Peyer's patch (tissue), 4 donors: ENCODE data around the gene EFCAB8. TPM values are rescaled to one million over a fixed set of nuclear protein-coding genes. Genes with fewer than 3 reads are reported as not detected.
A peak's percentile ranks its signal among the peaks of the same experiment; 100 is the strongest.

ENCODE experiments used
- DNase-seq, 3 donors: peaks; one replicate each; pipeline ENCODE4 v3.0.0-alpha.2; 2017 to 2019
- H3K27ac ChIP-seq, 4 donors: fragments of 200-600 bp; sonication (generic); one replicate each; pipeline ENCODE4 v1.5.1; 2016 to 2019
- H3K27me3 ChIP-seq, 2 donors: fragments of 200-600 bp; sonication (generic); one replicate each; pipeline ENCODE4 v1.5.1; 2019
- H3K36me3 ChIP-seq, 3 donors: fragments of 200-600 bp; sonication (generic); one replicate each; pipeline ENCODE4 v1.5.1; 2016 to 2019
- H3K4me1 ChIP-seq, 4 donors: fragments of 200-600 bp; sonication (generic); one replicate each; pipeline ENCODE4 v1.5.1; 2016 to 2019
- H3K4me3 ChIP-seq, 4 donors: fragments of 200-600 bp; sonication (generic); 1 replicate in 3 of 4; 2 replicates in 1 of 4; pipeline ENCODE4 v1.5.1; 2016 to 2019; ENCODE audit warnings: mild to moderate bottlenecking in 1 of 4
- H3K9me3 ChIP-seq, 4 donors: fragments of 200-600 bp; sonication (generic); one replicate each; pipeline ENCODE4 v1.5.1; 2016 to 2019; ENCODE audit warnings: mild to moderate bottlenecking in 1 of 4
- CTCF ChIP-seq, 6 experiments: fragments of 450-650 bp in 4 of 6; fragments of 200-600 bp in 2 of 6; sonication (generic) in 1 of 6; IDR thresholded peaks; one replicate each; pipeline ENCODE4 v1.5.1; 2017 to 2019; ENCODE audit warnings: antibody characterized with exemption in 6 of 6, mild to moderate bottlenecking in 3 of 6, moderate library complexity in 1 of 6
- POLR2A ChIP-seq, 2 donors: fragments of 450-650 bp; IDR thresholded peaks; one replicate each; pipeline ENCODE4 v1.5.1; 2017; ENCODE audit warnings: antibody characterized with exemption in 2 of 2, mild to moderate bottlenecking in 2 of 2, moderate library complexity in 2 of 2
- total RNA-seq, 4 donors: library from RNA; depleted of rRNA; stranded (reverse); fragments of >200 nt; gene quantifications; one replicate each; pipeline ENCODE4 v1.1.0, GENCODE V29; 2016

Gene EFCAB8
- total RNA-seq, 4 donors from 2014 or later: 0.83 TPM; not detected in 3

DNA sequence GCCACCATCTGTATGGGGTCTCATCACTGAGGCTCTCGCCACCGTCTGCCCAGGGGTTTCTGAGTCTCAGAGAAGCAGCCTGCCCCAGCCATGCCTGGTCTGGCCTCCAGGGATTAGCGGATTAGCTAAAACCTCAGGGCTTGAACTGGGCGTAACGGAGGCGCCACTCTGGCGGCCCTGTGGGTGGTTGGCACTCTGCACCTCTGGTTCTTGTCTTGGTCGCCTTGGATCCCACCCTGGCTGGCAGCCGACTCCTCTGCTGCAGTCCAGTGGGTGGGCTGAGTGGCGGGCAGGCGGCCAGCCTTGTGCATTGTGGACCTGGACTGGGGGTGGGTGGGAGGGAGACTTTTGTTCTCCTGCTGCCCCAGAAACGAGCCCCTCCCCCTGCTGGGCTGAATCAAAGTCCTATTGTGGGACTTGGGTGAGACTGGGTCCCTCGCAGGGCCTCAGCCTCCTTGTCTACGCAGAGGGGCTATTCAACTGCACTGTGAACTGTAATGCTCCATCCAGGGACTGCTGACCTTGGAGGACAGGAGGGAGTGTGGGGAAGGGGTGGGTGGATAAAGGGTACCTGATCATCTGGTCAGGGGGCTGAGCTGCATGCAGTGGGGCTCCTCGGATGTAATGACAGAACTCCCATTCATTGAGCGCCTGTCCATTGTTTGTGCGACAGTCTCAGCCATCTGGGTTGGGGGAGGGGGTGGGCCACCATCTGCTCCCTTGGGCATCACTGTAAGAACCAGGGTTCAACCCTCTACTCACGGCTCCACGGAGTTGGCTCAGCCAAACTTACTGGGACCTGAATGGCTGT lies 121.6 kb downstream of the EFCAB8 start:
- Histone ChIP-seq H3K27ac (no peak overlapping the region), H3K4me3 (no peak overlapping the region), H3K36me3 (no peaks in the 10 kb centered on the region), H3K9me3 (peaks cover 0 to 6% (median 0%) of the 10 kb centered on the region in 4 donors), H3K4me1 (no peaks in the 10 kb centered on the region), H3K27me3 (no peaks in the 10 kb centered on the region)
- no peak for TF ChIP-seq POLR2A (IDR thresholded peaks at IDR 0.05)
- no peak for TF ChIP-seq CTCF (IDR thresholded peaks at IDR 0.05)
- DNase-seq: peak in 1 of 3 donors; percentile 15

GRCh38 chr20:32980990-32981389 lies 122.3 kb downstream of the EFCAB8 start:
- no peaks in the 10 kb centered on the region for H3K27me3 ChIP-seq
- no peaks in the 10 kb centered on the region for H3K4me1 ChIP-seq
- no peak overlapping the region for H3K4me3 ChIP-seq
- peaks cover 0 to 6% (median 0%) of the 10 kb centered on the region in 4 donors for H3K9me3 ChIP-seq
- H3K27ac ChIP-seq: no peak overlapping the region
- H3K36me3 ChIP-seq: no peaks in the 10 kb centered on the region
- DNase-seq: no peak
- TF ChIP-seq POLR2A (IDR thresholded peaks at IDR 0.05) (no peak), CTCF (IDR thresholded peaks at IDR 0.05) (no peak)

DNA sequence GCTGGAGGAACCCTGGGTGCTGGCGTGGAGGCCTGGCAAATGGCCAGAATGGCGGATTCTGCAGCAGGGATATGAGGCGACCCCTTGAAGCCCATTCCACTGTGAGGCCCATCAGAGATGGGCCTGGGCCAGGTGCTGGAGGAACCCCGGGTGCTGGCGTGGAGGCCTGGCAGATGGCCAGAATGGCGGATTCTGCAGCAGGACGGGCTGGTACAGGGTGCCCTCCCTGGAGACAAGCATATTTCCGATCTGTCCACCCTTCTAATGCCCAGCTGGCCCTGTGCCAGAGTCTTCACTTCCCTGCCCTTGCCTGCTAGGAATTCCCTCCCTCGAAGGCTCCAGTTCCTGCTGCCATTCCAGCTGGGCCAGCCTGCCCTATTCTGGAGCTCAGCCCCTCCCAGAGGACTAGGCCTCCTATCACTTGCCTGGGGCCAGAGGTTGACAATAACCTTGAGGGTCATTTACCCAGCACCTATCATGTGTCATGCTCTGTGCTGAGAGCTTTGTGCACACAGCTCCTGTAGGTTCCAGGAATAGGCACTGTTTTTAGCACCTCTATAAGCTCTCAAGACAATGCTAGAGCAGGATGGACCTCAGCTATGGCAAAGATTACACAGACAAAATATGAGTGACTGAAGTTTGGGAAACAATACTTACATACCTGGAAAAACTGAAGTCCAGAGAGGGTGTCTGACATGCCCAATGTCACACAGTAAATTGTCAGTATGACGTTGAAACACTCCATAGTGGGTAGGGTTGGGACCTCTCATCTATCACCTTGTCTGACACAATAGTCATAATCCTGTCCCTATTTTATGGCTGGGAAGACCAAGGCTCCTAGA lies 124.1 kb downstream of the EFCAB8 start:
- no peak overlapping the region for H3K4me3 ChIP-seq
- H3K9me3 ChIP-seq: no peaks in the 10 kb centered on the region
- TF ChIP-seq POLR2A (IDR thresholded peaks at IDR 0.05) (no peak), CTCF (IDR thresholded peaks at IDR 0.05) (no peak)

GRCh38 chr20:32983459-32984112 lies 124.9 kb downstream of the EFCAB8 start:
- Histone ChIP-seq H3K36me3 (no peaks in the 10 kb centered on the region), H3K4me3 (no peak overlapping the region), H3K4me1 (no peaks in the 10 kb centered on the region), H3K27me3 (no peaks in the 10 kb centered on the region), H3K9me3 (no peaks in the 10 kb centered on the region), H3K27ac (no peak overlapping the region)
- DNase-seq: peak in 1 of 3 donors; percentile 28
- no peak for TF ChIP-seq POLR2A (IDR thresholded peaks at IDR 0.05)

More for the DNA sequence above, 124.1 kb downstream of the EFCAB8 start:
- peak in 1 of 3 donors; percentile 49 for DNase-seq
- Histone ChIP-seq H3K36me3 (no peaks in the 10 kb centered on the region), H3K27ac (no peak overlapping the region), H3K4me1 (no peaks in the 10 kb centered on the region), H3K27me3 (no peaks in the 10 kb centered on the region)

GRCh38 chr20:32984196-32984595 lies 125.5 kb downstream of the EFCAB8 start:
- no peaks in the 10 kb centered on the region for H3K27me3 ChIP-seq
- H3K27ac ChIP-seq: no peak overlapping the region
- H3K4me1 ChIP-seq: no peaks in the 10 kb centered on the region
- no peaks in the 10 kb centered on the region for H3K9me3 ChIP-seq
- H3K36me3 ChIP-seq: no peaks in the 10 kb centered on the region
- TF ChIP-seq POLR2A (IDR thresholded peaks at IDR 0.05): no peak
- TF ChIP-seq CTCF (IDR thresholded peaks at IDR 0.05): no peak
- no peak for DNase-seq
- no peak overlapping the region for H3K4me3 ChIP-seq
